Fibroblast of skin of left biceps (primary cell): ENCODE measurements around the gene STK16.
"Not testable (repeated sequence)": the region's sequence is repeated elsewhere in the genome, so short reads cannot be mapped to it uniquely, and the experiment has no call there.

ENCODE experiments used
- DNase-seq, 2 experiments: peaks; one replicate each; pipeline ENCODE4 v3.0.0-alpha.2; 2013; ENCODE audit warnings: low read depth in 2 of 2

The STK16 gene, protein sequence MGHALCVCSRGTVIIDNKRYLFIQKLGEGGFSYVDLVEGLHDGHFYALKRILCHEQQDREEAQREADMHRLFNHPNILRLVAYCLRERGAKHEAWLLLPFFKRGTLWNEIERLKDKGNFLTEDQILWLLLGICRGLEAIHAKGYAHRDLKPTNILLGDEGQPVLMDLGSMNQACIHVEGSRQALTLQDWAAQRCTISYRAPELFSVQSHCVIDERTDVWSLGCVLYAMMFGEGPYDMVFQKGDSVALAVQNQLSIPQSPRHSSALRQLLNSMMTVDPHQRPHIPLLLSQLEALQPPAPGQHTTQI

DNA sequence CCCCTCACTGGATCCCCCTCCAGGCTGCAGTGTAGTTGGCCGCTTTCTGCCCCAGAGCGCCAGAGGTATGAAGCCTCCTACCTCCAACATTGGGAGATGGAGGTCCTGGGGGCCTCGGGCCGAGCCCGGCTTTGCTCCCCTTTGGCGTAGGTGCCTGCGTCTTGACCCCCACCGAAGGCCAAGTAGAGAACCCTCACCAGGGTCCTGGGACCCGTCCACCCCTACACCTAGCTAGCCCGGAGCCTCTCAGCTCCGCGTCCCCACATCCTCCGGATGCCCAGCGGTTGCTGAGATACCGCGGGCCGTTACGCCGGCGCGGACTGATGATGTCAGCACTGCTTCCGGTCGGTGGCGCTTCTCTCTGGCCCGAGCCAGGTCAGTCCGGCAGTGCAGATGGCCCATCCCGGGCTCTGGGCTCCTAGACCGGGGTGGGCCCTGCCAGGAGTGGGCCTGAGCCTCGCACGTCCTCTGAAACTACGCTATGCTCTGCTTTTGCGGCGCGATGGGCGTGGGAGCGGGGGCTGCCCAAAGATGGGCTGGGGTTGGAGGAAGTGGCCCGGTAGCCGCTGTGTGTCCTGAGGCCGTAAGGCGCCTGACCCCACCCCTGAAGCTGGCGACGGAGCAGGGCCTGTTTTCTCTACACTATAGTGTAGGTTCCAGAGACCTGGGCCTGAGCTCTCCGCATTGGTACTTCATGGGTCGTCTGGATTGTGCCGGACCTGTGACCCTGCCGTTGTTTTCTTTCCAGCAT, at the start of gene STK16, which contains the start of gene GLB1L:
Gene STK16, plus strand, starts transcription at position 332 of the 751 bp plus-strand sequence. CDS start 521 bp downstream, outside the sequence.
Gene GLB1L, minus strand, starts transcription at position 297 of the 751 bp plus-strand sequence. CDS start 1,871 bp downstream, outside the sequence.
- DNase-seq = peak; percentile 72 to 73

DNA sequence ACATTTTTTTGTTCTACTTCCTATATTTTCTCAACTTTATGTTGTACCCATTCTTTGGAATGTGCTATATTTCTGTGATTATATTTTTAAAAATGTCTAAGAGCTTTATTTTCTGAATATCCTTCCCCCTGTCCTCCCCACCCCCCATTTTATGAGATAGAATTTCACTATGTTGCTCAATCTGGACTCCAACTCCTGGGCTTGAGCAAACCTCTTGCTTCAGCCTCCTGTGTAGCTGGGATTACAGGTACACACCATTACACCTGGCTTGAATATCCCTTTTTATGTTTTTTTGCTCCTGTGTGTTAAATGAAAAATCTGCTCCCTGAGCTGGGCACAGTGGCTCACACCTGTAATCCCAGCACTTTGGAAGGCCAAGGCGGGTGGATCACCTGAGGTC, 47.9 kb upstream of the STK16 start:
- DNase-seq = no peak

DNA sequence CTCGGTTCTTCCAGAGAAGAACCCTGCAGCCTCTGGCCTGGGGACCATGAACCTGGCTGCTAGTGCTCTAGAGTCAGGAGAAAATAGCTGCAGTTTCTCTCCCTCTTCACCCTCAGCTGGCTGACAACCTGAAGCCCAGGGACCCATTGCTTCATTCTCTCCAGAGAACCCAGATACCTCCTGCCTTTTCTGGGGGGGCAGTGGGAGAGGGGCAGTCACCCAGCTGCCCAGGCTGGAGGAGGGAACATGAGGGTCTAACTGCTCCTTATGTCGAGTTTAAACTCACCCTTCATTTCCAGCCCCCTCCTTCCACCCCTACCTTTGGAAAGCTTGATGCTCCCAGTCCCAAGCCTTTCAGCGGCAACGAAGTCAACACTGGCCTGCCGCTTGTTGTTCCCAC, 46.3 kb upstream of the STK16 start:
- DNase-seq = no peak

DNA sequence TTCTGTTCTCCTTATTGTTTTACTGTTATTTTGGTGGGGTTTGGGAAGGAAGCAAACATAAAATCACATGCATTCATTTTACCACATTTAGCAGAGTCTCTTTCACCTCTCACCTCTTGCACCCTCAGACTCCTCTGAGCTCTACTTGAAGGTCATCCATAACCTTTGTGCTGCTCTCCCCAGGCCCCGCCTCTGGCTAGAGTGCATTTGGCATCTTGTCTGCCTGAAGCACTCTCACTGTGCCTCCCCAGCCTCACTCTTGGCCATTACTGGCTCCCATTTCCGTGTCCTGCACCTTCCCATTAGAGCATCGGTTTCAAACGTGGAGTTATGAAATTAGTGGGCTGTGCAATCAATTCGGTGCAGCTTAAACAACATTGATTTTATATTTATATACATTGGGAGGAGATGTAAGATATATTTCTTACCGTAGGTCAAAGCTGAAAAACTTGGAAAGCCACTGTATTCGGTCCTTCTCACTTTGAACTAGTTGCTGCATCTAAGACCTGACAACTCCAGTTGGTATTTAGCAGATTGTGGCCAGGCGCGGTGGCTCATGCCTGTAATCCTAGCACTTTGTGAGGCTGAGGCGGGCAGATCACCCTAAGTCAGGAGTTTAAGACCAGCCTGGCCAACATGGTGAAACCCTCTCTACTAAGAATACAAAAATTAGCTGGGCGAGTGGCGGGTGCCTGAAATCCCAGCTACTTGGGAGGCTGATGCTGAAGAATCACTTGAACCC, 45.6 kb upstream of the STK16 start:
- DNase-seq = no peak

DNA sequence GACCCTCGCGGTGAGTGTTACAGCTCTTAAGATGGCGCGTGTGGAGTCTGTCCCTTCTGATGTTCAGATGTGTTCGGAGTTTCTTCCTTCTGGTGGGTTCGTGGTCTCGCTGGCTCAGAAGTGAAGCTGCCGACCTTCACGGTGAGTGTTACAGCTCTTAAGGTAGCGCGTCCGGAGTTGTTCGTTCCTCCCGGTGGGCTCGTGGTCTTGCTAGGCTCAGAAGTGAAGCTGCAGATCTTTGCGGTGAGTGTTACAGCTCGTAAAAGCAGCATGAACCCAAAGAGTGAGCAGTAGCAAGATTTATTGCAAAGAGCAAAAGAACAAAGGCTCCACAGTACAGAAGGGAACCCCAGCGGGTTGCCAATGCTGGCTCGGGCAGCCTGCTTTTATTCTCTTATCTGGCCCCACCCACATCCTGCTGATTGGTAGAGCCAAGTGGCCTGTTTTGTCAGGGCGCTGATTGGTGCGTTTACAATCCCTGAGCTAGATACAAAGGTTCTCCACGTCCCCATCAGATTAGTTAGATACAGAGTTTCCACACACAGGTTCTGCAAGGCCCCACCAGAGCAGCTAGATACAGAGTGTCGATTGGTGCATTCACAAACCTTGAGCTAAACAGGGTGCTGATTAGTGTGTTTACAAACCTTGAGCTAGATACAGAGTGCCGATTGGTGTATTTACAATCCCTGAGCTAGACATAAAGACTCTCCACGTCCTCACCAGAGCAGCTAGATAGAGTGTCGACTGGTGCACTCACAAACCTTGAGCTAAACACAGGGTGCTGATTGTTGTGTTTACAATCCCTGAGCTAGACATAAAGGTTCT, 44.6 kb upstream of the STK16 start:
- not testable (repeated sequence) for DNase-seq

DNA sequence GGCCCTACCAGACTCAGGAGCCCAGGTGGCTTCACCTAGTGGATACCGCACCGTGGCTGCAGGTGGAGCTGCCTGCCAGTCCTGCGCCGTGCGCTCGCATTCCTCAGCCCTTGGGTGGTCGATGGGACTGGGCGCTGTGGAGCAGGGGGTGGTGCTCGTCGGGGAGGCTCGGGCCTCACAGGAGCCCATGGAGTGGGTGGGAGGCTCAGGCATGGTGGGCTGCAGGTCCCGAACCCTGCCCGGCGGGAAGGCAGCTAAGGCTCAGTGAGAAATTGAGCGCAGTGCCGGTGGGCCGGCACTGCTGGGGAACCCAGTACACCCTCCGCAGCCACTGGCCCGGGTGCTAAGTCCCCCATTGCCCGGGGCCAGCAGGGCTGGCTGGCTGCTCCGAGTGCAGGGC, 43.9 kb upstream of the STK16 start:
- DNase-seq = not testable (repeated sequence)

DNA sequence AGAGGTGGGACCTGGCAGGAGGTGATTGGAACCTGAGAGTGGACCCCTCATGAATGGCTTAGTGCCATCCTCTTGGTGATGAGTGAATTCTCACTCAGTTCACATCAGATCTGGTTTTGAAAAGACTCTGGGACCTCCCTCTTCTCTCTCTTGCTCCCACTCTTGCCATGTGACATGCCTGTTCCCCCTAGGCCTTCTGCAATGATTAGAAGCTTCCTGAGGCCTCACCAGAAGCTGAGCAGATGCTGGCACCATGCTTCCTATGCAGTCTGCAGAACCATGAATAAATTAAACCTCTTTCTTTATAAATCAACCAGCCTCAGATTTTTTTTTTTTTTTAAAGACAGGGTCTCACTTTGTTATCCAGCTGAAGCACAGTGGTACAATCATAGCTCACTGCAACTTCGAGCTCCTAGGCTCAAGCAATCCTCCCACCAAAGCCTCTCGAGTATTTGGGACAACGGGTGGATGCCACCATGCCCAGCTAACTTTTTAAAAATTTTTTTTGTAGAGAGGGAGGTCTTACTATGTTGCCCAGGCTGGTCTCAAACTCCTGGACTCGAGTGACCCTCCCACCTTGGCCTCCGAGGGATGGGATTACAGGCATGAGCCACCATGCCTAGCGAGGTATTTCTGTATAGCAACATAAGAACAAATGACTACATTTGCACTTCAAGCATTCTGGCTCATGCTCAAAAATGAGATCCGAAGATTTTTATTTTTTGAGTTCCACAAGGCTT, 40.7 kb upstream of the STK16 start:
- DNase-seq = no peak

DNA sequence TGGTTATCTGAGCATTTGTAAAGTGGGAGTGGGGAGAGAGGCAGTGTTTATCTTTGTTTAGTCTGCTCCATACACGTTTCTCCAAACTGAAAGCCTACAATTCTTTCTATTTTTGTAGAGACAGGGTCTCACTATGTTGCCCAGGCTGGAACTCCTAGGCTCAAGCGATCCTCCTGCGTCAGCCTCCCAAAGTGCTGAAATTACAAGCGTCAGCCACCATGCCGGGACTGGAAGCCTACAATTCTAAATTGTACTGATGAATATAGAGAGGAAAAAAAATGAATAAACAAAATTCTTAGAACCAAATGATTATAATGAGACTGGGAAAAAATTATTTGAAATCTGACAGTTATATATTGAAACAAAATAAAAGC, 40.1 kb upstream of the STK16 start:
- no peak for DNase-seq

DNA sequence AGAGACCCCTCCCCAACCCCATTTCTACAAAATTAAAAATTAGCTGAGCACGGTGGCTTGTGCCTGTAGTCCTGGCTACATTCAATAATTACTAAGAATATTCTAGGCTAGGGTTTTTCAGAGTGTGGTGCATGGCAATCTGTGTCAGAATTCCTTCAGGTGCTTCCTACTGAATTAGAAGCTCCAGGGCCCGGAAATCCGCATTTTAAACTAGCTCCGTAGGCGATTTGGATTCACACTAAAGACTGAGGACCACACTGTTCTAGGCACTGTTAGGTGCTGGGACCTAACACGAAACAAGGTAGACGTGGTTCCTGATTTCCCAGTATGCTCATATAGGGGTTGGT, 39.3 kb upstream of the STK16 start:
- DNase-seq = no peak

DNA sequence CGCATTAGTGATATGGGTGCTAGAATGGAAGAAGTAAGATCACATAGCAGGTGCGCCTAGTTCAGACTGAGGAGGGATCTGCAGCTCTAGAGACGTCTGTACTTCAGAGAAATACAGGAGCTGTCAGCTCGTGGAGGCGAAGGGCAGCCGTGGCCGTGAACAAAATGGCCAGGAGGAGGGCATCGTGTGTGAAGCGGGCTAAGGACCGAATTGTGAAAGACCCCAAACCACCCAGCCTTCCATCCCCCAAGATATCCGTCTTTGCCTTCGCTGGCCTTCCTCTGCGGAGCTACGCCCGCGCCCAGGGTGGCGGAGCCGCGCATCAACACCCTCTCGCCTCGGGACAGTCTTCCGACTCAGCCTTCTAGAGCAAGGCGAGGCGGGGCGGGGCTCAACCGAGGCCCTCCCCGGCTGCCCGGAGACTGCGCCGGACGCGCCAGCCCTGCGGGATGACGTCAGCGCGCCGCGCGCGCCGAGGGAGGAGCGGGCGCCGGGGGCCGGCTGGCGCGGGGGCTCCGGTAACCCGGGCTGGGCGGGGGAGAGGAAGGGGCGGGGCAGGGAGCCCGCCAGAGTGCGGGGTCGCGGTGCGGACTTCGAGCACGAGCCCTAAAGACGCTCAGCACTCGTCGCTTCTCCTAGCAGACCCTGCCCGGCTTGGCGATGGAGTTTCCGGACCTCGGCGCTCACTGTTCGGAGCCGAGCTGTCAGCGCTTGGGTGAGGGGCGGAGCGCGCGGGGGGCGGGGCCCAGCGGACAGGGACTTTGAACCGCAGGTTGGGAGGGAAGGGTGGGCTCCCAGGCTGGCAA, 38.7 kb upstream of the STK16 start, which contains the start of gene ZFAND2B:
Gene ZFAND2B, plus strand, starts transcription at position 455 of the 806 bp plus-strand sequence. Its CDS starts 206 bp downstream, at position 661.
- DNase-seq = peak; percentile 77 to 83

DNA sequence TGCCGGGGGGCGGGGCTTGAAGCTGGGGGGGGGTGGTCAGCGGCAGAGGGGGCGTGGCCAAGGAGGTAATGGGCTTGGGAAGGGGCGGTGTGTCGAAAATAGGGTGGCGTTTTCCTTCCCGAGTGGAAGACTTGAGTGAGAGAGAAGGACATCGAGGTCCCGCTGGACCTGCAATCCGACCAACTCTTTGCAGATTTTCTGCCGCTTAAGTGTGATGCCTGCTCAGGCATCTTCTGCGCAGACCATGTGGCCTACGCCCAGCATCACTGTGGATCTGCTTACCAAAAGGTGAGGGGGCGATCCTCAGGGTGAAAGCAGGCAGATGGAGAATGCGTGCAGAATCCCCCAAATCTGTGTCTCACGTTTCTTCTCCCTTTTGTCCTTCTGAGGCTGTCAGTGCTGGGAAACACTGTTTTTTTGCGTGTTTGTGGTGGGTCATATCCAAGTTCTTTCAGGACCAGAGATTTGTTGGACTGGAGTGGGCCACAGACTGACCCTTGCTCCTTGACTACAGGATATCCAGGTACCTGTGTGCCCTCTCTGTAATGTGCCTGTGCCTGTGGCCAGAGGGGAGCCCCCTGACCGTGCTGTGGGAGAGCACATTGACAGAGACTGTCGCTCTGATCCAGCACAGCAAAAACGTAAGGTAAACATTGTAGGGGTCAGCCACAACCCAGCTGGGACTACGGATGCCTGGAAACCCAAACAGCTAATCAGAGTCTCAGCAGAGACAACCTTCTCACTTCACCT, 38.0 kb upstream of the STK16 start:
- DNase-seq = no peak

DNA sequence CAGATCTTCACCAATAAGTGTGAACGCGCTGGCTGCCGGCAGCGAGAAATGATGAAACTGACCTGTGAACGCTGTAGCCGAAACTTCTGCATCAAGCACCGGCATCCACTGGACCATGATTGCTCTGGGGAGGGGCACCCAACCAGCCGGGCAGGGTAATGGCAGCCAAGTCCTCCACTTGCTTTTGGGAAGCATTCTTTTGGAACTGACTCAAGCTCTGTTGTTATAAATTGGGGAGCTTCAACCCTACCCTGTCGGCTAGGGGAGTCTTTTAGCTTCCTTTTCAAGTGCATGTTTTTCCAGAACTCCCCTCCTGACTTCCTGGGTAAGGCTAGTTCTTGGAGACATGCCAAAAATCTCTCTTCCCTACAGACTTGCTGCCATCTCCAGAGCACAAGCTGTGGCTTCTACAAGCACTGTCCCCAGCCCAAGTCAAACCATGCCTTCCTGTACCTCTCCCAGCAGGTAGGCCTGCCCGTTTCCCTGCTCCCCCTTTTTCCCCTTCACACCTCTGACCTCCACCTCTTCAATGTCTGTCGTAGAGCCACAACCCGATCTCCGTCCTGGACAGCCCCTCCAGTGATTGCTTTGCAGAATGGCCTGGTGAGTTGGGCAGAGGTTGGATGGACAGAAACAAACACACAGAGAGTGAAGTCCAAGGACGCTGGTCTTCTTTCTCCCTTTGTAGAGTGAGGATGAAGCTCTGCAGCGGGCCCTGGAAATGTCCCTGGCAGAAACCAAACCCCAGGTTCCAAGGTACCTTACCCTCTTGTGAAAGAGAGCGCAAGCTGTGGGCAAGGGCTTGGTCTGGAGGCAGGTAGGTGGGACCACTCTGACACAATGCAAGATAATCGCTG, 37.2 kb upstream of the STK16 start:
- no peak for DNase-seq

DNA sequence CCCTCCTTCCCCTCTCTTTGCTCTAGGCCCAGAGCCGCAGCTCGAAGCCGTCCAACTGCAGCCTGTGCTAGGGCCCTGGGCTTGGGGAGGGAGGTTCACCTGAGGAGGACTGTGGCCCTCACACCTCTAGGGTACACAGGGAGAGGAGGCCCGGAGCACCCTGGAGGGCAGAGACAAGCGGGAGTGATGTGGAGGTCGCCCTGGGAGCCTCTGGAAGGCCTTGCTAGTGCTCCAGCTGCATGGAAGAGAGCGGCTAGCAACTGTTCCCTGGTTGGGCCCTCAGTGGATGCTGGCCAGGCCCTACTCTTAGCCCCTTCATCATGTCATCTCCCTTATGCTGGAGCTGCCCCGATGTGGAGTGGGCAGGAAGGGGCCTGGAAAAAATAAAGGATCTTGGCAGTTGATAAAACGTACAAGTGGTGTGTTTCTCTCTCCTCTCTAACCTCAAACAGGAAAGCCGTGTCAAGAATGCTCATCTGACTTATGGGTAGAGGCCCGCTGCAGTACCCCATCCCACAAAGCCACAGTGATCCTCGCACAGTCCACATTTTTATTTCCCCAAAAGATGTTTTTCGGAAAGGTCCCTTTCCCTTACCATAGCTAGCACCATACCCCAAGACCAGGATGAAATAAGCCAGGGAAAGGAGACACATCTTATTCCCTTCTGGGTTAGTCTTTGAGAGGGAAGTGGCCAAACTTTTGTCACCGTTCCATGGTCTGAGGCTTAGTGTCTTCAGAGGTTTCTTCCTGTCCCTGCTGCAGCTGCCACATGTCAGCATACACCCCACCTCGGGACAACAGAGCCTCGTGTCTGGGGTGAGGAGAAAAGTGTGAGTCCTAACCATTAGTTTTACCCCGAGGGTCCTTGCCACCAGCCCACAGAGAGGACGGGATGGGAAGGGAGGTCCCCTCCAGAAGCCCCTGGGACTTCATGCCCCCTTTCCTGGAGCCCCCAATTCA, 35.8 kb upstream of the STK16 start:
- no peak for DNase-seq

DNA sequence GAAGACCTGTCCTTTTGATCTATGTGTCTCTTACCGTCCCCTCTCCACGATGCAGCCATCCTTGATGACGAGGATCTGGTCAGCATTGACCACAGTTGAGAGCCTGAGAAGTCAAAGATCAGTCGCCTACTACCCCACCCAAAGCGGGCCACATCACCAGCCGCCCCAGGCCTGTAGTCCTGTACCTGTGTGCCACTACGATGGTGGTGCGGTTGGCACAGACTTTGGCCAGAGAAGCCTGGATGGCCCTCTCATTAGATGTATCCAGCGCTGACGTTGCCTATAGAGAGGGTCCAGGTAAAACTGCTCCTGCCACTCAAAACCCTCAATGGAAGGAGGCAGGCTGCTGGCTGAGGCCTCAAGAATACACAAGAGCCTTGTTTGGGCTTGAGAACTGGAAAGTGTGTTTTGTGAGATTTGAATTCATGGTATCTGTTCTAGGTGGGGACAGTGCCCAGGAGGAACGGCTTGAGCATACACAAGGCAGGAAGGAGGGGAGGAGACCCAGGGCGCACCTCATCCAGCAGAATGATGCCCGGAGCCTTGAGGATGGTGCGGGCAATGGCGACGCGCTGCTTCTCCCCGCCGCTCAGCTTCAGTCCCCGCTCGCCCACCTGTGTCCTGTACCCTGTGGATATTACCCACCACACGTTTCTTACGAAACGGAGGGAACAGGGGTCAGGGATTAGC, 34.9 kb upstream of the STK16 start:
- DNase-seq = no peak

DNA sequence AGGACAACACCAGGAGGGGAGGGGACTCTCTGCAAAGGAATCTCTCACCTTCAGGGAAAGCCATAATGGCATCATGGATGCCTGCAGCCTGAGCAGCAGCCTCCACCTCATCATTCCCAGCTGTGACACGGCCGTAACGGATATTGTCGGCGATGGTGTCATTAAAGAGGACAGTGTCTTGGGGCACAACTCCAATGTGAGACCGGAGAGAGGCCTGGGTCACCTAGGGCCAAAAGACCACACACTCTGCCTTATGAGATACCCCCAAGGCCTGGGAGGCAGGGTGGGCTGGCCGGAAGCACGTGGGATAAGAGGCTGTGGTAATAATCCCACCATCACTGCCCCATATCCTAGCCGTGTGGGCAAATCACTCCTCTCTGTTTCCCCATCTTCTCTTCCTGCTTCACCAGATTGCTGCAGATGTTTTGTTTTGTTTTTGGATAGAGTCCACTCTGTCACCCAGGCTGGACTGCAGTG, 34.4 kb upstream of the STK16 start:
- DNase-seq = no peak

DNA sequence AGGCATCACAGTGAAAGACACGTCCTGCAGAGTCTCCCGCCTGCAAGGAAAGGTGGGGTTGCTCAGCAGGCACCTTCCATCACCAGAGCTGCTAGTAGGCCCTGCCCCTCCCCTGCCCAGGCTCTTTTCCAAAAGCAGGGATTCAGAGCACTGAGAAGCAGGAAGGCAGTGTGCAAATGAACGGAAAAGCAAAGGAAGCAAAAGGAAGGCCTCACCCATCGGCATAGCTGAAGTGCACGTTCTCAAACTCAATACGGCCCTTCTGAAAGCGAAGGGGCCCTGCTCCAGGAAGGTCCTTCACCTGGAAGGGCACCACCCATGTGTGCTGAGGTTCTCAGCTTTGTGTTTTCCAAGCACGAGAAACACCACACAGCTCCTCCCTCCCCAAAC, 32.3 kb upstream of the STK16 start:
- no peak for DNase-seq
